PC-3 (cell line): ENCODE measurements around the gene SATL1. TPM values are rescaled to one million over a fixed set of nuclear protein-coding genes. Genes with fewer than 3 reads are reported as not detected.

Source experiments
- ATAC-seq: fragments of 200-7000 bp; cut with Tn5 transposase; 2 replicates; pipeline ENCODE4 v1.9.1; 2020; ENCODE audit warnings: mild to moderate bottlenecking, moderate library complexity
- BruUV-seq: library from RNA; stranded (reverse); fragments of 400-500 nt; replicated peaks from 2 replicates; lab custom pipeline; 2021; lab: Mats Ljungman, UMichigan
- CTCF ChIA-PET: fragments of 300-600 bp; sonication (Branson Sonifier 250); formaldehyde crosslinking; loops from one replicate; lab custom pipeline; 2022; ENCODE audit warnings: antibody characterized with exemption; lab: Charles Lee
- POLR2A ChIA-PET: fragments of 300-600 bp; sonication (Branson Sonifier 250); formaldehyde crosslinking; loops from one replicate; lab custom pipeline; 2022; ENCODE audit warnings: antibody characterized with exemption; ENCODE audit not compliant: unreplicated experiment; lab: Charles Lee
- DNase-seq: peaks from one replicate; pipeline ENCODE4 v3.0.0-alpha.2; 2015
- H2AFZ ChIP-seq: fragments of 300-600 bp; sonication (generic); 2 replicates; pipeline ENCODE4 v1.6.0; 2016; ENCODE audit warnings: antibody characterized with exemption, low read length
- H3F3A ChIP-seq: fragments of 300-600 bp; sonication (generic); one replicate; pipeline ENCODE4 v1.6.0; 2017; ENCODE audit warnings: antibody characterized with exemption, low read length, control low read depth, mild to moderate bottlenecking; ENCODE audit not compliant: unreplicated experiment
- H3K27ac ChIP-seq: fragments of 300-600 bp; sonication (generic); 2 replicates; pipeline ENCODE4 v1.5.1; 2016; ENCODE audit warnings: mild to moderate bottlenecking, low read length
- H3K27me3 ChIP-seq: fragments of 300-600 bp; sonication (generic); 2 replicates; pipeline ENCODE4 v1.6.1; 2016; ENCODE audit warnings: low read length, mixed read lengths
- H3K36me3 ChIP-seq: fragments of 300-600 bp; sonication (generic); 2 replicates; pipeline ENCODE4 v1.6.1; 2016; ENCODE audit warnings: low read depth, mixed run types, low read length, mixed read lengths
- H3K4me1 ChIP-seq: fragments of 300-600 bp; sonication (generic); 2 replicates; pipeline ENCODE4 v1.5.1; 2016; ENCODE audit warnings: low read length; ENCODE audit not compliant: insufficient read depth
- H3K4me2 ChIP-seq: fragments of 300-600 bp; sonication (generic); 2 replicates; pipeline ENCODE4 v1.6.0; 2016; ENCODE audit warnings: low read length
- H3K4me3 ChIP-seq: fragments of 300-600 bp; sonication (generic); 2 replicates; pipeline ENCODE4 v1.5.1; 2016; ENCODE audit warnings: mild to moderate bottlenecking, low read length, mixed read lengths
- H3K79me2 ChIP-seq: fragments of 300-600 bp; sonication (generic); 2 replicates; pipeline ENCODE4 v1.6.1; 2017; ENCODE audit warnings: low read length, mixed read lengths
- H3K9ac ChIP-seq: fragments of 300-600 bp; sonication (generic); 2 replicates; pipeline ENCODE4 v1.6.0; 2016; ENCODE audit warnings: mild to moderate bottlenecking, low read length
- H3K9me2 ChIP-seq: fragments of 300-600 bp; sonication (generic); replicated peaks from 2 replicates; pipeline ENCODE4 v1.6.1; 2016; ENCODE audit warnings: mixed run types, low read length, mixed read lengths
- H3K9me3 ChIP-seq: fragments of 300-600 bp; sonication (generic); 2 replicates; pipeline ENCODE4 v1.6.1; 2016; ENCODE audit warnings: low read length, mixed read lengths
- H4K20me1 ChIP-seq: fragments of 300-600 bp; sonication (generic); 2 replicates; pipeline ENCODE4 v1.6.1; 2016; ENCODE audit warnings: low read length, mixed read lengths
- EZH2 ChIP-seq: fragments of 300-600 bp; sonication (generic); IDR thresholded peaks from one replicate; pipeline ENCODE4 v1.6.1; 2017; ENCODE audit warnings: antibody characterized with exemption, mild to moderate bottlenecking, low read length; ENCODE audit not compliant: unreplicated experiment
- EZH2phosphoT487 ChIP-seq: fragments of 300-600 bp; sonication (generic); IDR thresholded peaks from 2 replicates; pipeline ENCODE4 v1.6.1; 2018; ENCODE audit warnings: mild to moderate bottlenecking, antibody characterized with exemption, low read length, borderline replicate concordance
- intact Hi-C: fragments of 100-400 bp; cut with micrococcal nuclease; formaldehyde crosslinking; loops from 2 replicates; pipeline ENCODE4 v1.9.0; 2023
- total RNA-seq: library from RNA; depleted of rRNA; stranded (reverse); fragments of >200 nt; gene quantifications from 2 replicates; pipeline ENCODE4 v1.2.3, GENCODE V29; 2014
- TF ChIP-seq, protein P1 (sequence below): fragments of 300-600 bp; sonication (generic); conservative IDR thresholded peaks from 2 replicates; pipeline ENCODE4 v1.5.1; 2017; ENCODE audit warnings: antibody characterized with exemption, low read depth, mild to moderate bottlenecking, low read length

Gene SATL1
- total RNA-seq, 1 experiment from 2014 or later: not detected

DNA sequence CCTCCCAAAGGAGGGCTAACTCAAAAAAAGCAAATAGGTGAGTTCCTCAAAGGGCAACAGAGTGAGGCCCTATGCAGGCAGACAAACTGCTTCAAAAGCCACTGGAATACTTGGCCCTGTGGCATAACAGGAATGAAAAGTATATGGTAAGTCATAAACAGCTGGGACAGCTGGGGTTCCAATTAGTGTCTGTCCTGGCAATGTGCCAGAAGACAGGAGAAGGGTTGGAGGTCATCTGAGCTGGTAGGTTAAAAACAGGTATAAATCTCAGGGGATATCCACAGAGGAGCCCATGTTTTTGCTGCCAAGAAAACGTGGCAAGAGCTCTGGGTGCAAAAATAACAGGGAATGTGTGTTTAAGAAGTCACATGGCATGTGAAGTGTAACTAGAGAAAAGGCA, 128.3 kb downstream of the SATL1 start:
- H3K9ac ChIP-seq: no peak overlapping the region
- no peak overlapping the region for H3K4me2 ChIP-seq
- H3F3A ChIP-seq: no peaks in the 10 kb centered on the region
- ChIA-PET CTCF (no interaction called here), POLR2A (no interaction called here)
- no peaks in the 10 kb centered on the region for H3K36me3 ChIP-seq
- H3K79me2 ChIP-seq: no peaks in the 10 kb centered on the region
- TF ChIP-seq EZH2phosphoT487: no peak
- TF ChIP-seq, protein P1, sequence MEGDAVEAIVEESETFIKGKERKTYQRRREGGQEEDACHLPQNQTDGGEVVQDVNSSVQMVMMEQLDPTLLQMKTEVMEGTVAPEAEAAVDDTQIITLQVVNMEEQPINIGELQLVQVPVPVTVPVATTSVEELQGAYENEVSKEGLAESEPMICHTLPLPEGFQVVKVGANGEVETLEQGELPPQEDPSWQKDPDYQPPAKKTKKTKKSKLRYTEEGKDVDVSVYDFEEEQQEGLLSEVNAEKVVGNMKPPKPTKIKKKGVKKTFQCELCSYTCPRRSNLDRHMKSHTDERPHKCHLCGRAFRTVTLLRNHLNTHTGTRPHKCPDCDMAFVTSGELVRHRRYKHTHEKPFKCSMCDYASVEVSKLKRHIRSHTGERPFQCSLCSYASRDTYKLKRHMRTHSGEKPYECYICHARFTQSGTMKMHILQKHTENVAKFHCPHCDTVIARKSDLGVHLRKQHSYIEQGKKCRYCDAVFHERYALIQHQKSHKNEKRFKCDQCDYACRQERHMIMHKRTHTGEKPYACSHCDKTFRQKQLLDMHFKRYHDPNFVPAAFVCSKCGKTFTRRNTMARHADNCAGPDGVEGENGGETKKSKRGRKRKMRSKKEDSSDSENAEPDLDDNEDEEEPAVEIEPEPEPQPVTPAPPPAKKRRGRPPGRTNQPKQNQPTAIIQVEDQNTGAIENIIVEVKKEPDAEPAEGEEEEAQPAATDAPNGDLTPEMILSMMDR: no peak
- TF ChIP-seq EZH2: no peak
- H3K27ac ChIP-seq: no peak overlapping the region
- H3K4me3 ChIP-seq: no peak overlapping the region
- no peak overlapping the region for H2AFZ ChIP-seq
- H3K4me1 ChIP-seq: no peaks in the 10 kb centered on the region
- no peaks in the 10 kb centered on the region for H3K9me2 ChIP-seq
- DNase-seq (no peak), ATAC-seq (no peak)
- no TSS peak for BruUV-seq
- no peaks in the 10 kb centered on the region for H3K27me3 ChIP-seq
- H3K9me3 ChIP-seq: no peaks in the 10 kb centered on the region
- intact Hi-C loops: no loop called here
- no peaks in the 10 kb centered on the region for H4K20me1 ChIP-seq

DNA sequence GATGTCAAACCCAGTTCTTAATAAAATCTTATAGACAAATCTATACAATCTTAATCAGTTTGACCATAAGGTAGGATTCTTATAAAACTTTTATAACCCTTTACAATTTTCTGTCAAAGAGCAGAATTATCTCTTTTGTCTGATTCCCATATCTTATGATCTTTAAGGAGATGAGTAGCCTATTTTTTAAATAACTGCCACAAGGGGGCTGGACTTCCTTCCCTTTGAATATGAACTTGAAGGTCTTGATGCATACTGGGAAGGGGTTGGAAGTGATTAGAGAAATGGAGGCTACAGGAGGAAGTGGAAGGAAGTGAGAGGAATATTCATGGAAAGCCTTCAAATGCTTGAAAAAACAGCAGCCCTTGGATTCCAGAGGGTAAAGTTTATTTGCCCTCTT, 128.8 kb downstream of the SATL1 start:
- POLR2A ChIA-PET: no interaction called here
- H3K4me1 ChIP-seq: no peaks in the 10 kb centered on the region
- no TSS peak for BruUV-seq
- H3K79me2 ChIP-seq: no peaks in the 10 kb centered on the region
- H3K9ac ChIP-seq: no peak overlapping the region
- intact Hi-C loops: no loop called here
- CTCF ChIA-PET: no interaction called here
- no peak overlapping the region for H3K4me3 ChIP-seq
- ATAC-seq (no peak), DNase-seq (peak; percentile 6)
- no peaks in the 10 kb centered on the region for H3K36me3 ChIP-seq
- no peaks in the 10 kb centered on the region for H4K20me1 ChIP-seq
- TF ChIP-seq EZH2 (no peak), EZH2phosphoT487 (no peak)
- TF ChIP-seq, protein P1: no peak; the same call in 1 of the 2 replicates
- no peaks in the 10 kb centered on the region for H3K9me2 ChIP-seq
- H2AFZ ChIP-seq: no peak overlapping the region
- no peak overlapping the region for H3K27ac ChIP-seq
- H3F3A ChIP-seq: no peaks in the 10 kb centered on the region
- no peak overlapping the region for H3K4me2 ChIP-seq
- no peaks in the 10 kb centered on the region for H3K27me3 ChIP-seq
- H3K9me3 ChIP-seq: no peaks in the 10 kb centered on the region

DNA sequence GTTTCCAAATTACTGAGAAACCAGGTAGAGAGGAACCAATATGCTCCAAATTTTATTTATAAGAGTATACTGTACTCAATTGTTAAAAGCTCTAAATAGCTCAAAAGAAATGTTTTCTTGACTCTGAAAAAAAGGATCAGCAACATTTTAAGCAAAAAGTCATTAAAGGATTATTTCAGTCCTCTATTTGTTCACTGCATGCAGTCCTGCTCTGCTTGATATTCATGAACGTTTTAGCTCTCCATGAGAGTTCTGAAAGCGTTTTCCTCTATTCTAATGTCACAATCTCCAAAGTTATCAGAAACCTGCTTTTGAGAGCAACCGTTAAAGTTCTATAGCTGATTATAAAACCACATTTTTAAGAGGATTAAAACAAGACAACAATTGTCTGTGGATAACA, 129.4 kb downstream of the SATL1 start:
- Histone ChIP-seq H4K20me1 (no peaks in the 10 kb centered on the region), H3K4me3 (no peak overlapping the region), H3F3A (no peaks in the 10 kb centered on the region), H3K4me1 (no peaks in the 10 kb centered on the region), H3K36me3 (no peaks in the 10 kb centered on the region), H2AFZ (no peak overlapping the region), H3K79me2 (no peaks in the 10 kb centered on the region), H3K27me3 (no peaks in the 10 kb centered on the region), H3K9ac (no peak overlapping the region), H3K9me3 (no peaks in the 10 kb centered on the region), H3K9me2 (no peaks in the 10 kb centered on the region), H3K4me2 (no peak overlapping the region), H3K27ac (no peak overlapping the region)
- intact Hi-C loops: no loop called here
- CTCF ChIA-PET: no interaction called here
- POLR2A ChIA-PET: no interaction called here
- no peak for DNase-seq
- TF ChIP-seq EZH2phosphoT487 (no peak), EZH2 (no peak)
- no peak for ATAC-seq
- BruUV-seq: no TSS peak
